Fibroblast of skin of right biceps (primary cell): ENCODE results near the gene ASRGL1.

Experiments used
- DNase-seq: peaks from one replicate; pipeline ENCODE4 v3.0.0-alpha.2; 2013

ASRGL1 gene

DNA sequence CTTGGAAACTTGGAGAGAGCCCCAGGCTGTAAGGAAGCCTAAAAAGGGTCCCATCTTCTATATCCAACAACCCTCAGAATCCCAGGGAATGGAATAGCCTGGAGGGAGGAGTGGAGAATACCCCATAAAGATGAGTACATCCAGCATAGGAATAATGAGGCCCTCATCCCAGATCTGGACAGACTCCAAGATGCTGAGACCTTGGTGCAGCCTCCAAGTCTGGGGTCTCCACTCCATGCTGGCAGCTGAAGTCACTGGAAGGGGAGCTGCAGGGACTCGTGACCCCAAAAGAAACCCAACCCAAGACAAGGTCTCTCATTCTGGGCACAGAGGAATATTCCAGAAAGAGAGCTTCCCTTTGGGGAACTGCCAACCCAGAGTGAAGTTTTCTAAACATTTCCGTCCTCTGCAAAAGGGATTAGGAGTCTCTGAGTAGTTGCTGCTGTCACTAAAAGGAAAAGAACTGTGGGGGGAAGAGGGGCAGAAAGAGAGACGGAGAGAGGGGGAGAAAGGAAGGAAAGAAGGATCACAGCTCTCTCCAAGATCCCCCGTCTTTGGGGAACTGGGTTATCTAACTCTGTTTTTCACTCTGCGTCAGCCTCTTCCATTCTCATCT lies 82.2 kb downstream of the ASRGL1 start:
- no peak for DNase-seq

DNA sequence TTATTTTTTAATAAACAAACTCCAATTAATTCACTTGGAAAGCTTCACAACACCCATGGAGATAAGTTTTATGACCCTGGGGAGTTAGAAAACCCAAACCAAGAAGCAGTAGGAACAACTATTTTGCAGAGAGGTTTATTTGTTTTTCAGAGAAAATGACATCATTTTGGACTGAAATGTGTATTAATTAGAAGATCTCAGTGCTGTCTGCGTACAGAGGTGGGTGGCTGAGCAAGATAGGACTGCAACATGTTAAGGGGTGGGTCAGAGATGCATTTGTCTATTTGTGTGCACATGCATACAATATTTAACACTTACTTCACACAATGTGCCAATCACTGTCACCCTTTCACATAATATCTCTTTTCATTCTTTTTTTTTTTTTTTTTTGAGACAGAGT lies 82.7 kb downstream of the ASRGL1 start:
- no peak for DNase-seq

DNA sequence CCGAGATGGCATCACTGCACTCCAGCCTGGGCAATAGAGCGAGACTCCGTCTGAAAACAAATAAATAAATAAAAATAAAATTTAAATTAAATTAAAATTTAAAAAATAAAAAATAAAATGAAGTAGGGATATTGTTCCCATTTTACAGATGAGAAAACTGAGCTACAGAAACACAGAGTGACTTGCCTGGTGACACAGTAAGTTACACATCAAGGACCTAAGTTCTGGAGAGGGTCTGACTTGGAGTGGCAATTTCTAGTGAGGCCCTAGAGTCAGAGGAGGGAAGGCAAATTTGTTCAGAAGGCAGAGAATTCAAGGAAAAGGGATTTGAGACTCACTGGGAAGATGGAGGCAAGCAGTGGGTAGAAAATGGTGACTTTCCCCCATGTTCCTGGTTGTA lies 83.6 kb downstream of the ASRGL1 start:
- no peak for DNase-seq

DNA sequence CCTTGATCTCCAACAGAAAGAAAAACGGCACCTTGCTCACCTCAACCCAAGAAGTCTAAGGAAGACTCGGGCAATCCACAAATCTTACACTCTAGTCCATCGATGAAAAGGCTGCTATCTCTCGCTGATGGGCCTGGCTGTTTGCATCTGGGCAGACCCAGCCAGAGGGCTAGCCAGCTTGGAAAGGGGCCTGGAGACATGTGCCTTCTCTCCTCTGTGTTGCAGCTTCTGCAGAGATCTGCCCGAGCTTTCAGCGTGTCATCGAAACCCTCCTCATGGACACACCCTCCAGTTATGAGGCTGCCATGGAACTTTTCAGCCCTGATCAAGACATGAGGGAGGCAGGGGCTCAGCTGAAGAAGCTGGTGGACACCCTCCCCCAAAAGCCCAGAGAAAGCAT lies 84.7 kb downstream of the ASRGL1 start:
- no peak for DNase-seq

DNA sequence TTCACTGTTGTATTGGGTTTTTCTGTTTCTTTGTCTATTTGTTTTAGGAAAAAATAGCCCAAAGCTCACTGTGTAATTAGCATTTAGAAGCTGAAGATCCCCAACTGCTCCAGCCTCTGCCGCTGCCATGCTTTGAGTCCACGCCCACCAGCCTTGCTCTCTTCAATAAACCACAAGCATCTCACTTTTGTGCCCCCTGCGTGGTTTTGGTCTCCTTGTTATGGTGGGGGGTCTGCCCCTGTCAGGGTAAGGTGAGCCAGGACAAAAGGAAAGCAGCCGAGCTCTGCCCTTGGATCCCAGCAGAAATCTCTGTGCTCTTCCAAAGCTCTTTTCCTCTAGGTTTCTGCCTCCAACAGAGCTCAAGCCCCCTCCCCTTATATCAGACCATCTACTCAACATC lies 85.8 kb downstream of the ASRGL1 start:
- no peak for DNase-seq

DNA sequence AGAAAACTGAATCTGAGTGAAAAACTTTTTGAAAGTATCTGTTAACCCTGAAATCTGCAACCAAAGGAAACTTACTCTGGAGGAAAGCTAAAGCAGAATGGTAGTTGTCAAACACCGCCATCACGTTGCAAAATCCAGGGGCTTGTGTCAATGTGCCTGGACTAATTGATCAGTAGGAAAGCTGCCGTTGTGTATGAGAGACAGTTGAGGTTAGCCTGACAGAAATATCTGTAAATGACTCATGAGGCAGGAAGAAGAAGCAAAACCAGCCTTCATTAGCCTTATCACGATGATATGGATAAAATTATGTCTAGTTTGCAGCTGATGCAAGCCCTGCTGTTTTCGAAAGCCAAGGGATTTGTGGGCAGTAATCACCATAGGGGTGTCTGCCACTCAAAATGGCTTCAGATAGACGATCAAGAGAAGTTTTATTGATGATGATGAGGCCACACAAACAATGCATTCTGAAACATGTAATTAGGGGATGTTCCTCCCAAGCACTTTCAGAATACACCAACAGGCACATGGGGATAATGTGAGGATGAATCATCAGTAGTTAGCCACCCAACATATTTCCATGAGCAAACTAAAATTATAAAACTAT lies 90.5 kb downstream of the ASRGL1 start:
- DNase-seq, result peak; percentile 80

DNA sequence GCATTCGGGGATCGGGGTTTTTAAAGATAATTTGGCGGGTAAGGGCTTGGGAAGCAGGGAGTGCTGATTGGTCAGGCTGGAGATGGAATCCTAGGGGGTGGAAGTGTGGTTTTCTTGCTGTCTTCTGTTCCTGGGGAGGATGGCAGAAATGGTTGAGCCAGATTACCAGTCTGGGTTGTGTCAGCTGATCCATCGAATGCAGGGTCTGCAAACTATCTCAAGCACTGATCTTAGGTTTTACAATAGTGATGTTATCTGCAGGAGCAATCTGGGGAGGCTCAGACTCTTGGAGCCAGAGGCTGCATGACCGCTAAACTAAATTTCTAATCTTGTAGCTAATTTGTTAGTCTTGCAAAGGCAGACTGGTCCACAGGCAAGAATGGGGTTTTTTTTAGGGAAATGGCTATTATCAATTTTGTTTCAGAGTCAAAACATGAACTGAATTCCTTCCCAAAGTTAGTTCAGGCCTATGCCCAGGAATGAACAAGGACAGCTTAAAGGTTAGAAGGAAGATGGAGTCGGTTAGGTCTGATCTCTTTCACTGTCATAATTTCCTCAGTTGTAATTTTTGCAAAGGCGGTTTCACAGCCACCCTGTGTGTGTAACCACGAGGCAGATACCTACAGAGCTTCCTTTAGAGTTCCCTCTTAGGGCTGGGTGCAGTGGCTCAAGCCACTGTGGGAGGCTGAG lies 91.8 kb downstream of the ASRGL1 start:
- DNase-seq, result peak; percentile 61

DNA sequence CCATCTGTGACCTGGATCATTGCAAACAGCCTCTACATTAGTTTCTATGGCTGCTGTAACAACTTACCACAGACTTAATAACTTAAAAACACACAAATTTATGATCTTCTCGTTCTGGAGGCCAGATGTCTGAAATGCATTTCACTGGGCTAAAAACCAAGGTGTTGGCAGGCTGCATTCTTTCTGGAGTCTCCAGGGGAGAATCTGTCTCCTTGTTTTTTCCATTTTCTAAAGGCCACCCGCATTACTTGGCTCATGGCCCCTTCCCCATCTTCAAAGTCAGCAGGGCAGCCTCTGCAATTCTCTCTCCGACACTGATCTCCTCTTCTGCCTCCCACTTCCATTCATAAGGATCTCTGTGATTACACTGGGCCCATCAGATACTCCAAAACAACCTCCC lies 93.2 kb downstream of the ASRGL1 start:
- DNase-seq, result peak; percentile 71

DNA sequence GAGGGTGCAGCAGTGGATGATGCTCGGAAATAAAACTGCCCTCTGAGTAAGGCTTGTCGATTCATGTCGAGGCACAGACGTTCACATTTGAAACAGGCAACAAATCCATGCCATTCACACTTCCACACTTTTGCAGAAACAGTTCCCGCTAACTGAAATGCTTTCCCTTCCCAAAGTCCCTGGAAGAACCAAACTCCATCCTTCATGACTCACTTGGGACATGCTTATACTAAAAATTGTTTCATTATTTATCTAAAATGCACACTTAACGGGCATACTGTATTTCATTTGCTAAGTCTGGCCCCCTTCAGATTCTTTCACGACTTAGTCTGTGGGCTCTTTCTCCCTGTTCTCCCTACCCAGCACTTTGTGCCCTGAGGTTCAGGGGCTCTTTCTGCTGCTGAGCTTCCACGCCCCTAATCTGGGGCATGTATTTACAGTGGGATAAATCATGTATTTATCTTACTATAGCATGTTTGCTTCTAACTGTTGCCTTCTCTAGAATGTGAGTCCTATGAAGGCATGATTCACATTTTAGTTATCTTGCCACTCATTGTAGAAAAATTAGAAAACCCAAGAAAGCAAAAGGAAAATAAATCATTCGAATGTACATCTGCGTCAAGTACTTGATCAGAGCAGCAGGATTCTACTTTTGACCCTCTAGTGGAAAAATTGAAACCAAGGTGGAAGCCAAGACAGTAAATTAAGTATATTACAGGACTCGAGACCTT lies 94.1 kb downstream of the ASRGL1 start:
- peak; percentile 93 for DNase-seq

DNA sequence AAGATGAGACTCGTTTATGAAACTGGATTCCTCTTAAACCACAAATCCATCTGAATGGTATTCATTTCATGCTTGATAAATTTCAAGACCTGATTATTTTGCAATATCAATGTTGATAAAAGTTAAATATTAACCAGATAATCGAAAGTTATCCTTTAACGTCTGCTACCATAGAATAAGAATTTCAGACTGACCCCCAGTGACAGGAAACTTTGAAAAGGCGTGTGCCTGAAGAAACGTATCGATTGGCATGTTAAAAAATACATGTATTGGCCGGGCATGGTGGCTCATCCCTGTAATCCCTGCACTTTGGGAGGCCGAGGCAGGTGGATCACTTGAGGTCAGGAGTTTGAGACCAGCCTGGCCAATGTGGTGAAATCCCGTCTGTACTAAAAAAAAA lies 95.4 kb downstream of the ASRGL1 start:
- DNase-seq, result no peak

DNA sequence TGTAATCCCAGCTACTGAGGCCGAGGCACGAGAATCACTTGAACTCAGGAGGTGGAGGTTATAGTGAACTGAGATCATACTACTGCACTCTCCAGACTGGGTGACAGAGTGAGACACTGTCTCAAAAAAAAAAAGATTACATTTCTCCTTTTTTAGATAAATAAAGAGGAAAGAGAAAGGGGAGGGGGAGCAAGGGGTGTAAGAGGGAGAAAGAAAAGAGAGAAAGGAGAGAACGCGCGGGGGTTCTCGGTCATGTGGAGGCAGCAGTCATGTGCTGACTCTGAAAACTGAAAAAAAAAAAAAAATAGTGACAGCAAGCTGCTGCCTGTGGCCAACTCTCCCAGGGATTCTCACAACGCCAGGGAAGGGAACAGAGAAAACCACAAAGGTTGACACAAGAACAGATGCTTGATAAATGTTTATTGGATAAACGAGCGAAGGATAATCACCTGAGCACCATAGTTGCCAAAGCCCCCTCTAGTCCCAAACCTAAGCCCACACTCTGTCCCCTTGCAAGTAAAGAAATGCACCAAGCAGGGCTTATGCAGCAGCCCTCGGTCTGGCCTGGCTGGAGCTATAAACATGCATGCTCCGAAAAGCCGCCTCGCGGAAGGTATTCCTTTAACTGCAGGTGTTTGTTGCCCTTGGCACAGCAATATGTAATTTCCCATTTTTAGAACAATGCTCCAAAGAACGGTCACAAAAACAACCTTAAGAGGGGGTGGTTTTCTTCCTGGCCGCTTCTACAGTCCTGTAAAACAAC lies 96.1 kb downstream of the ASRGL1 start:
- no peak for DNase-seq

DNA sequence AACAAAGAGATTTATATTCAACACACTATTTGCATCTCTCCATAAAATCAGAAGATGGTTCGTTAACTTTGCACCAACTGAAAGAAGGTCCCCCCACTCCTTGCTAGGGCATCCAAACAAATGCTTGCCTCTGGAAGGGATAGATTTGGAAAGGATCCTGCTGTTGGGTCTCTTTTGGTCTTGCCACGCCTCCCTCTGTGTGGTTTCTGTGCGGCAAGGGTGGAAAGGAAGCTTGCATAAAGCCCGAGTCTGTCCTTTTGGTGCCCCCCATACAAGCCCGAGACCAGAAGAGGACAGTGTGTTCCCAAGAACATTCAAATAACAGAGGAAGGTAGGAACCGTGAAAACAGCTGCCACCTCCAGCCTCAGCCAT lies 96.6 kb downstream of the ASRGL1 start:
- DNase-seq, result no peak

DNA sequence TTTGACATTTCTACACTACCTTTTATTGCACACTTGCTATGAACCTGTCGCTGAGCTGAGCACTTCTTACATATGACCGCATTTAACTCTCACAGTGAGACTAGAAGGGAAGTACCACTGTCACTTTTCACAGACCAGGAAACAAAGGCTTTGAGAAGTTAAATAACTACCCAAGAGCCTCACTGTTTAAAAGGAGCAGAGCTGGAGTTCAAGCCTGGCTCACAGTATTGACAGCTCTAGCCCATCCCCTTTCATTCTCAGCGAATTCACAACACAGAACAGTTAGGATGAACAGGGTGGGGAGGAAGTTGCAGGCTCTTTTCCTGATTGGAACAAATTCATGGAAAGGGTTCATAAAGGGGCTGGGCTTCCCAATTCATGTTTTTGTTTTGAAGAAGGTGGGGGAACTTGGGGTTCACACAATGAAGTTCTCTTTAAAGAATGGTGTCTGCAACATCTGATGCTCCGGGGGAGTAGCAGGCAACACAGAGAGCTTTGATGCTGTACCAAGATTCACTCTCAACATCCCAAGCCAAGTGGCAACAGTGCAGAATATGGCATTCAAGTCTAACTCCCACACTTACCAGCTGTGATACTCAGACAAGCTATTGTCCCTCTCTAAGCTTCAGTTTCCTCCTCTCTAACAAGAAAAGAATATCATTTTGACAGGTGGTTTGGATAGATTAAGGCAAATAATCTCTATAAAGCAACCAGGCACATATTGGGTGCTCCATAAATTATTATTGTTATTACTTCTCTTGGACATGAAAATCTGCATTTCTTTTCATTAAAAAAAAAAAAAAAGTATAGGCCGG lies 98.8 kb downstream of the ASRGL1 start:
- no peak for DNase-seq

DNA sequence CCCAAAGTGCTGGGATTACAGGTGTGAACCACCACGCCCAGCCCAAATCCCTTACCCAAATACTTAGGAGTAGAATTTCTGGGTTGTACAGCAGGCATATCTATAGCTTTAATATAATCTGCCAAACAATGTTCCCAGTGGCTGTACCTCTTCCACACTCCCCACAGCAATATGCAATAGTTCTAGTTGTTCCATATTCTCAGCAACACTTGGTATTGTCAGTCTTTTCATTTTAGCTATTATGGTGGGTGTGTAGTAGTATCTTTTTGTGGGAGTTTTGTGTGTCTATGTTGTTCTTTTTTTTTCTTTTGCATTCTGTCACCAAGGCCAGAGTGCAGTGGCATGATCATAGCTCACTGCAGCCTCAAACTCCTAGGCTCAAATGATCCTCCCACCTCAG lies 100.4 kb downstream of the ASRGL1 start:
- no peak for DNase-seq

DNA sequence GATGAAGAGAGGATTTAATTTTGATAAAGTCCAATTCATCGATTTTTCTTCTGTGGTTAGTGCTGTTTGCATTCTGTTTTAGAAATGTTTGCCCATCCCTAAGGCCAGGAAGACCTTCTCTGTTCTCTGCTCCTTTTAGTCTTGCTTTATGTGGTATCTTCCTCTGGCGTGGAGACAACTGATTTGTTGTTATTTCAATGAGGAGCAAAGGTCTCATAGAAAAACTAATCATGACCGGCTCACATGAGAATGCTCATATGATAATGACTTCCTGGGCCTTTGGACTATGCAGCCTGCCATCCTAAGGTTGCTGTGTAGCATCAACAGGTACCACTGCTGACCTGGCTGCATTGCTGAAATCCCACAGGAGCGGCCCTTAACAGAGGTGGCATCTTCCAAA lies 101.4 kb downstream of the ASRGL1 start:
- DNase-seq, result no peak

DNA sequence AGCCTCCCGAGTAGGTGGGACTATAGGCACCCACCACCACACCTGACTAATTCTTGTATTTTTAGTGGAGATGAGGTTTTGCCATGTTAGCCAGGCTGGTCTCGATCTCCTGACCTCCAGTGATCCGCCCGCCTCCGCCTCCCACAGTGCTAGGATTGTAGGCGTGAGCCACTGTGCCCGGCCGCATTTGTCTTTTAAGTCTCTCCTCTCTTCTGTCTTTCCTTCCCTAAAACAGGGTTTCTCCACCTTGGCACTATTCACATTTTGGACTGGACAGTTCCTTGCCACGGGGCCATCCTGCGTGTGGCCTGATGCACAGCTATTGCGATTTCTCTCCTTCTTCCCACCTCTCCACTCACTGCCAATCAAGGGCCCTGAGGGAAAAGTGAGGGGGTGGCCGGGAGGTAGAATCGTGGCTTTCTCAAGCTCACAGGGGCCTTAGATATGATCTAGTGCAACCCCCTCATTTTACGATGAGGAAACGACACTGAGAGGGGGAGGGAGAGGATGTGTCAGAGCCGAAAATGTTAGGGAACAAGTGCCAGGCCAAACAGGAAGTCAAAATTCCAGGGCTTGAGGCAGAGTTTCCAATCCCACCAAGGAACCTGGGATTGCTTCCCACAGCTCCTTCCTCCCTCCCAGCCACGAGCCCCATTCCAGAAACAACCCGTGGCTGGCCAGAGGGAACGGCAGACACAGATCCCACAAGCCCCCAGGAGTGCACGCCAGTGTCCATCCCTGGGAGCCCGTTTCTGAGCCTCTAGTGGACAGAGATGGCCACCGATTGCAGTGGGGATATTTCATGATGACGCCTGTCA lies 102.7 kb downstream of the ASRGL1 start:
- peak; percentile 86 for DNase-seq
